HG03064 (cell line): ENCODE data around the gene ZFR2.
"Not testable (repeated sequence)": the region's sequence is repeated elsewhere in the genome, so short reads cannot be mapped to it uniquely, and the experiment has no call there.

Experiments used
- ATAC-seq: cut with Tn5 transposase; IDR thresholded peaks from one replicate; pipeline ENCODE4 v1.9.1; 2021; ENCODE audit warnings: low read depth; ENCODE audit not compliant: unreplicated experiment

Gene ZFR2

GRCh38 chr19:3760871-3761361, 107.9 kb downstream of the ZFR2 start:
- ATAC-seq, result no peak

- no peak for ATAC-seq
Observed at GRCh38 chr19:3759482-3760254, 109.2 kb downstream of the ZFR2 start.

GRCh38 chr19:3758297-3758696, 110.5 kb downstream of the ZFR2 start:
- not testable (repeated sequence) for ATAC-seq

- ATAC-seq, result not testable (repeated sequence)
Observed at GRCh38 chr19:3757705-3758104, 111.1 kb downstream of the ZFR2 start.
